ENCODE measurements around the gene GJA5.

DNA sequence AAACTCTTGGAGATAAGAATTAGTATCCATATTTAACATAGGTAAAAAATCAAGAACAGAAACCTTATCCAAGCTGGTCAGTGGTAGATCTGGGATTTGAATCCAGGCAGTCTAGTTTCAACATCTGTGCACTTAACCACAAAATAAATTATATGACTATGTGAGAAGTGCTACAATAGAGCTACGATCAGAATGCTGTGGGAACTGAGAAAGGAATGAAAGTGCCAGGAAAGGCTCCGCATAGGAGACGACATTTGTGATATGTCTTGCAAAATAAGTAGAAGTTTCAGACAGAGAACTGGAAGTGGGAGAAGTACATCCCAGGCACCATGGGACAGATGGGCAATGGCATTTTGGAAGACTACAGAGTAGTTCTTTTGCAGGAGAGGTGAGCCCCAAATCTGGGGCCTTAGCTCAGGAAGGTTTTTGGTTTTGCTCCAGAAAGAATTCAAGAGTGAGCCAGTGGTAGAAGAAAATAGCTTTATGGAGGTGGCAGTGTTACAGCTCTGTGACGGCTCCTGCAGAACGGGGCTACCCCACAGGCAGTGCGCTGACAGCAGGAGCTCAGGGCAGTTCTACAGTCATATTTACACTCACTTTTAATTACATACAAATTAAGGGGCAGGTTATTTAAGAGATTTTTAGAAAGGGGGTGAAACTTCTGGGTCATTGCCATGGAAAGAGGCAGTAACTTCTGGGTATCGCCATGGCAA is 25.5 kb upstream of the GJA5 start:
- no peak for TF ChIP-seq POLR2A (IDR thresholded peaks at IDR 0.05; ENCODE audit: low read depth, low read length)
- TF ChIP-seq, protein P1, sequence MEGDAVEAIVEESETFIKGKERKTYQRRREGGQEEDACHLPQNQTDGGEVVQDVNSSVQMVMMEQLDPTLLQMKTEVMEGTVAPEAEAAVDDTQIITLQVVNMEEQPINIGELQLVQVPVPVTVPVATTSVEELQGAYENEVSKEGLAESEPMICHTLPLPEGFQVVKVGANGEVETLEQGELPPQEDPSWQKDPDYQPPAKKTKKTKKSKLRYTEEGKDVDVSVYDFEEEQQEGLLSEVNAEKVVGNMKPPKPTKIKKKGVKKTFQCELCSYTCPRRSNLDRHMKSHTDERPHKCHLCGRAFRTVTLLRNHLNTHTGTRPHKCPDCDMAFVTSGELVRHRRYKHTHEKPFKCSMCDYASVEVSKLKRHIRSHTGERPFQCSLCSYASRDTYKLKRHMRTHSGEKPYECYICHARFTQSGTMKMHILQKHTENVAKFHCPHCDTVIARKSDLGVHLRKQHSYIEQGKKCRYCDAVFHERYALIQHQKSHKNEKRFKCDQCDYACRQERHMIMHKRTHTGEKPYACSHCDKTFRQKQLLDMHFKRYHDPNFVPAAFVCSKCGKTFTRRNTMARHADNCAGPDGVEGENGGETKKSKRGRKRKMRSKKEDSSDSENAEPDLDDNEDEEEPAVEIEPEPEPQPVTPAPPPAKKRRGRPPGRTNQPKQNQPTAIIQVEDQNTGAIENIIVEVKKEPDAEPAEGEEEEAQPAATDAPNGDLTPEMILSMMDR (IDR thresholded peaks at IDR 0.05; ENCODE audit: extremely low read depth in 1 of 2, insufficient read depth in 1 of 2, low read depth in 1 of 2, low read length in 2 of 2): no peak
- TF ChIP-seq EZH2 (IDR thresholded peaks at IDR 0.05; ENCODE audit: borderline replicate concordance, low read depth, low read length, severe bottlenecking): no peak
- TF ChIP-seq GATA2 (IDR thresholded peaks at IDR 0.05; ENCODE audit: insufficient read depth, insufficient read length, low read depth, low read length): no peak
- TF ChIP-seq MYC (IDR thresholded peaks at IDR 0.05; ENCODE audit: low read depth, low read length): no peak
- TF ChIP-seq, protein P2, sequence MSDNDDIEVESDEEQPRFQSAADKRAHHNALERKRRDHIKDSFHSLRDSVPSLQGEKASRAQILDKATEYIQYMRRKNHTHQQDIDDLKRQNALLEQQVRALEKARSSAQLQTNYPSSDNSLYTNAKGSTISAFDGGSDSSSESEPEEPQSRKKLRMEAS (IDR thresholded peaks at IDR 0.05; ENCODE audit: insufficient read depth, insufficient read length): no peak
